Measurements from ENCODE around the gene HRG. TPM values are rescaled to one million over a fixed set of nuclear protein-coding genes. Genes with fewer than 3 reads are reported as not detected.

HRG gene
- total RNA-seq, 1 experiment from 2014 or later = not detected

DNA sequence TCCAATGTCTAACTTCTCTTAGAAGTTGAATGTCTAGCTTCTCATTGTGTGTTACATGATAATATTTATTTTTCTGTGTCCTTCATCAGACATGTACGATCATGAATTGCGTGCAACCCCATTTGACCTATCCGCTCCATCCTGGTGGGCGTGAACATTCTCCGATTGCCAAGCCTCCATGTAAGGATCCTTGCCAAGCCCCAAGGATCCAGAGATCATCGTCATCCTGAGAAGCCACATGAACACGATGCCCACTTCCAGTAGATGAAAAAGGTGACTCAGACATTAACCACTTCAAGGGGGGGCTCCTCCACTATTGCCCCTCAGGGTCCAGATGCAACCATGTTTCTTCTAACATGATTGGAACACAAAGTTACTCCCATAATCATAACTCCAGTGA, 25.9 kb downstream of the HRG start:
- no peaks in the 10 kb centered on the region for H3K36me3 ChIP-seq (ENCODE audit: insufficient read depth, low read length, poor library complexity, severe bottlenecking)
- H3K4me1 ChIP-seq (ENCODE audit: insufficient read depth, low read length, poor library complexity, severe bottlenecking) = no peaks in the 10 kb centered on the region
- intact Hi-C loops (cut with micrococcal nuclease; ENCODE audit: unreplicated experiment) = no loop called here
- H3K27me3 ChIP-seq (replicated peaks; ENCODE audit: insufficient read depth, low read depth, low read length, poor library complexity) = no peaks in the 10 kb centered on the region
- no TSS peak for BruUV-seq (replicated peaks)
- H3K9me3 ChIP-seq (ENCODE audit: low read depth, low read length, poor library complexity, severe bottlenecking) = no peaks in the 10 kb centered on the region
- ChIA-PET CTCF (no interaction called here), POLR2A (ENCODE audit: low non-redundant PET) (no interaction called here)
- no peak for TF ChIP-seq EZH2 (IDR thresholded peaks at IDR 0.05; ENCODE audit: borderline replicate concordance, low read depth, low read length, poor library complexity, severe bottlenecking)
- TF ChIP-seq, protein P1, sequence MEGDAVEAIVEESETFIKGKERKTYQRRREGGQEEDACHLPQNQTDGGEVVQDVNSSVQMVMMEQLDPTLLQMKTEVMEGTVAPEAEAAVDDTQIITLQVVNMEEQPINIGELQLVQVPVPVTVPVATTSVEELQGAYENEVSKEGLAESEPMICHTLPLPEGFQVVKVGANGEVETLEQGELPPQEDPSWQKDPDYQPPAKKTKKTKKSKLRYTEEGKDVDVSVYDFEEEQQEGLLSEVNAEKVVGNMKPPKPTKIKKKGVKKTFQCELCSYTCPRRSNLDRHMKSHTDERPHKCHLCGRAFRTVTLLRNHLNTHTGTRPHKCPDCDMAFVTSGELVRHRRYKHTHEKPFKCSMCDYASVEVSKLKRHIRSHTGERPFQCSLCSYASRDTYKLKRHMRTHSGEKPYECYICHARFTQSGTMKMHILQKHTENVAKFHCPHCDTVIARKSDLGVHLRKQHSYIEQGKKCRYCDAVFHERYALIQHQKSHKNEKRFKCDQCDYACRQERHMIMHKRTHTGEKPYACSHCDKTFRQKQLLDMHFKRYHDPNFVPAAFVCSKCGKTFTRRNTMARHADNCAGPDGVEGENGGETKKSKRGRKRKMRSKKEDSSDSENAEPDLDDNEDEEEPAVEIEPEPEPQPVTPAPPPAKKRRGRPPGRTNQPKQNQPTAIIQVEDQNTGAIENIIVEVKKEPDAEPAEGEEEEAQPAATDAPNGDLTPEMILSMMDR (conservative IDR thresholded peaks at IDR 0.05; ENCODE audit: low read depth, low read length) = no peak
- no peak overlapping the region for H3K4me3 ChIP-seq (ENCODE audit: low read depth, low read length, poor library complexity, severe bottlenecking)
- H3K27ac ChIP-seq (ENCODE audit: low read depth, low read length, poor library complexity, severe bottlenecking) = no peak overlapping the region
- DNase-seq (ENCODE audit: low spot score) = no peak

DNA sequence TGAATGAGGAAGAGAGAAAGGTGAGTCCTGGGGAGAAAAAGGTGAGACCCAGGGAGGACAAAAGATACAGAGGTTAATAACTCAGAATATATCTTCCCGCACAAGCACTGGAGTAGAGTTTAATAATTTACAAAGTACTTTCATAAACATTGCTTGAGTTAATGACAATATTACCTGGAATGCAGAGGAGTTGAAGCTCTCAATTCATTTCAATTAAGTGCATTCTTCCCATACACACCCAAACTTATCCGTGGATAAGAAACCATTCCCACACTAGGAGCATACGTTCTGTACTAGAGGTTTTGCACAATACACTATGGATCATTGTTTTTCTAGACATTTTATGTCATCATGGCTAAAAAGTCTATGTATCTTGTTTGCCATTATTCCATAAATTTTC, 28.0 kb downstream of the HRG start:
- CTCF ChIA-PET = no interaction called here
- DNase-seq (ENCODE audit: low spot score) = no peak

DNA sequence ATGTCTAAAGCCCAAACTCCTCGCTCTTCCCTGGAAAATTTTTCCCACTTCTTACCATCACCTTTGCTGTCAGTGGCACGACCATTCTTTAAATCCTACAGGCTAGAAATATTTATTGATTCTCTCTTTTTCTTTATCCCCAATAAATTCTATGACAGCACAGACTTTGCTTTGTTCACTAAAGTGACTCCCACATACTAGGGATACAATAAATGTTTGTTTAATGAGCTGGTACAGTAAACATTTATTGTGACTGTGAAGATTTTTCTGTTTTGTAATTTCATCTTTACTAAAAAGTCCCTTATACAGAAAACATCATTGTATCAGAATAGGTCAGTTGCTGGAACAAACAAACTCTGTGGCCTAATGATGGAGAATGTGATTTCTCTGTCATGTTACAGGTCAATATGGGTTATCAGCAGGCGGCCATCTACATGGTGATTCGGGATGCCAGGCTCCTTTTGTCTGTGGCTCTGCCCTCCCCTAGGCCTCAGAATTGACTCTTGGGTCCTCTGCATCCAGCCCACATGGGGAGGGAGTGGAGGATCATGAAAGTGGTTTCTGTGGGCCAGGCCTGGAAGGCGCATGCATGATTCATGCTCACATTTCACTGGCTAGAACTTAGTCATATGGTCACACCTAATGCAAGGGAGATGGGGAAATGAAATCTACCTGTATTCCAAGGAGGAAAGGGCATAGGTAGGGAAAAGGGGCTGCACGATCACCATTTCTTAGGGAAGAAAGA, 28.6 kb downstream of the HRG start:
- ChIA-PET POLR2A (ENCODE audit: low non-redundant PET) (no interaction called here), CTCF (no interaction called here)
- no peak overlapping the region for H3K4me3 ChIP-seq (ENCODE audit: low read depth, low read length, poor library complexity, severe bottlenecking)
- DNase-seq (ENCODE audit: low spot score) = no peak
- no TSS peak for BruUV-seq (replicated peaks)
- no peaks in the 10 kb centered on the region for H3K9me3 ChIP-seq (ENCODE audit: low read depth, low read length, poor library complexity, severe bottlenecking)
- TF ChIP-seq, protein P1 (conservative IDR thresholded peaks at IDR 0.05; ENCODE audit: low read depth, low read length) = no peak
- no peak for TF ChIP-seq EZH2 (IDR thresholded peaks at IDR 0.05; ENCODE audit: borderline replicate concordance, low read depth, low read length, poor library complexity, severe bottlenecking)
- H3K36me3 ChIP-seq (ENCODE audit: insufficient read depth, low read length, poor library complexity, severe bottlenecking) = no peaks in the 10 kb centered on the region
- H3K27ac ChIP-seq (ENCODE audit: low read depth, low read length, poor library complexity, severe bottlenecking) = no peak overlapping the region
- H3K4me1 ChIP-seq (ENCODE audit: insufficient read depth, low read length, poor library complexity, severe bottlenecking) = no peaks in the 10 kb centered on the region
- intact Hi-C loops (cut with micrococcal nuclease; ENCODE audit: unreplicated experiment) = no loop called here
- no peaks in the 10 kb centered on the region for H3K27me3 ChIP-seq (replicated peaks; ENCODE audit: insufficient read depth, low read depth, low read length, poor library complexity)

More for the DNA sequence above, 28.0 kb downstream of the HRG start:
- no TSS peak for BruUV-seq (replicated peaks)
- POLR2A ChIA-PET (ENCODE audit: low non-redundant PET) = no interaction called here
- intact Hi-C loops (cut with micrococcal nuclease; ENCODE audit: unreplicated experiment) = no loop called here
- Histone ChIP-seq H3K27me3 (replicated peaks; ENCODE audit: insufficient read depth, low read depth, low read length, poor library complexity) (no peaks in the 10 kb centered on the region), H3K4me3 (ENCODE audit: low read depth, low read length, poor library complexity, severe bottlenecking) (no peak overlapping the region), H3K36me3 (ENCODE audit: insufficient read depth, low read length, poor library complexity, severe bottlenecking) (no peaks in the 10 kb centered on the region), H3K9me3 (ENCODE audit: low read depth, low read length, poor library complexity, severe bottlenecking) (no peaks in the 10 kb centered on the region), H3K4me1 (ENCODE audit: insufficient read depth, low read length, poor library complexity, severe bottlenecking) (no peaks in the 10 kb centered on the region), H3K27ac (ENCODE audit: low read depth, low read length, poor library complexity, severe bottlenecking) (no peak overlapping the region)
- TF ChIP-seq, protein P1 (conservative IDR thresholded peaks at IDR 0.05; ENCODE audit: low read depth, low read length) = no peak
- TF ChIP-seq EZH2 (IDR thresholded peaks at IDR 0.05; ENCODE audit: borderline replicate concordance, low read depth, low read length, poor library complexity, severe bottlenecking) = no peak
